ENCODE measurements around the gene CRTC1.

DNA sequence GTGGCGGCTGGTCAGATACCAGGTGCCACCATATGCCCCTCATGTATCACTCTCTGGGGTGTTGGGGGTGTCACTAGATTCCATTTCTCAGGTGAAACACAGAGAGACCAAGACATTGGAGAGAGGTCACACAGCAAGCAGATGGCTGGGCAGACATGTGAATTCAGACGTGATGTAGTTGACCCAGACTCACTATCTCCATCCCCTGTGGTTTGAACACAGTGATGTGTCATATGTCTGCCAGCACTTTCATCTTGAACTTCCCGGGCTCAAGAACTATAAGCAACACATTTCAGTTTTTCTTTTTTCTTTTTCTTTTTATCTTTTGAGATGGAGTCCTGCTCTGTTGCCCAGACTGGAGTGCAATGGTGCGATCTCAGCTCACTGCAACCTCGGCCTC lies 132.2 kb downstream of the CRTC1 start:
- TF ChIP-seq, protein P1, sequence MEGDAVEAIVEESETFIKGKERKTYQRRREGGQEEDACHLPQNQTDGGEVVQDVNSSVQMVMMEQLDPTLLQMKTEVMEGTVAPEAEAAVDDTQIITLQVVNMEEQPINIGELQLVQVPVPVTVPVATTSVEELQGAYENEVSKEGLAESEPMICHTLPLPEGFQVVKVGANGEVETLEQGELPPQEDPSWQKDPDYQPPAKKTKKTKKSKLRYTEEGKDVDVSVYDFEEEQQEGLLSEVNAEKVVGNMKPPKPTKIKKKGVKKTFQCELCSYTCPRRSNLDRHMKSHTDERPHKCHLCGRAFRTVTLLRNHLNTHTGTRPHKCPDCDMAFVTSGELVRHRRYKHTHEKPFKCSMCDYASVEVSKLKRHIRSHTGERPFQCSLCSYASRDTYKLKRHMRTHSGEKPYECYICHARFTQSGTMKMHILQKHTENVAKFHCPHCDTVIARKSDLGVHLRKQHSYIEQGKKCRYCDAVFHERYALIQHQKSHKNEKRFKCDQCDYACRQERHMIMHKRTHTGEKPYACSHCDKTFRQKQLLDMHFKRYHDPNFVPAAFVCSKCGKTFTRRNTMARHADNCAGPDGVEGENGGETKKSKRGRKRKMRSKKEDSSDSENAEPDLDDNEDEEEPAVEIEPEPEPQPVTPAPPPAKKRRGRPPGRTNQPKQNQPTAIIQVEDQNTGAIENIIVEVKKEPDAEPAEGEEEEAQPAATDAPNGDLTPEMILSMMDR (IDR thresholded peaks at IDR 0.05) = no peak
- TF ChIP-seq SMC3 (IDR thresholded peaks at IDR 0.05) (no peak), JUNB (IDR thresholded peaks at IDR 0.05) (no peak), RFX5 (IDR thresholded peaks at IDR 0.05) (no peak), BHLHE40 (IDR thresholded peaks at IDR 0.05; ENCODE audit: low read depth, low read length) (no peak), POLR2AphosphoS2 (conservative IDR thresholded peaks at IDR 0.05; ENCODE audit: low read length) (no peak), CBX2 (IDR thresholded peaks at IDR 0.05; ENCODE audit: borderline replicate concordance, low read depth) (no peak), FOXS1 (CRISPR knock-in tag; IDR thresholded peaks at IDR 0.05) (no peak), EP300 (IDR thresholded peaks at IDR 0.05) (no peak), HOXA7 (CRISPR knock-in tag; IDR thresholded peaks at IDR 0.05) (no peak), POLR2A (IDR thresholded peaks at IDR 0.05; ENCODE audit: low read length) (no peak)

All from A549 (cell line).